HG03095 (cell line): ENCODE results near the gene PVR.
"Not testable (repeated sequence)": the region's sequence is repeated elsewhere in the genome, so short reads cannot be mapped to it uniquely, and the experiment has no call there.

Source experiments
- ATAC-seq: cut with Tn5 transposase; IDR thresholded peaks from one replicate; pipeline ENCODE4 v1.9.1; 2021; ENCODE audit warnings: moderate library complexity; ENCODE audit not compliant: unreplicated experiment

Gene PVR

DNA sequence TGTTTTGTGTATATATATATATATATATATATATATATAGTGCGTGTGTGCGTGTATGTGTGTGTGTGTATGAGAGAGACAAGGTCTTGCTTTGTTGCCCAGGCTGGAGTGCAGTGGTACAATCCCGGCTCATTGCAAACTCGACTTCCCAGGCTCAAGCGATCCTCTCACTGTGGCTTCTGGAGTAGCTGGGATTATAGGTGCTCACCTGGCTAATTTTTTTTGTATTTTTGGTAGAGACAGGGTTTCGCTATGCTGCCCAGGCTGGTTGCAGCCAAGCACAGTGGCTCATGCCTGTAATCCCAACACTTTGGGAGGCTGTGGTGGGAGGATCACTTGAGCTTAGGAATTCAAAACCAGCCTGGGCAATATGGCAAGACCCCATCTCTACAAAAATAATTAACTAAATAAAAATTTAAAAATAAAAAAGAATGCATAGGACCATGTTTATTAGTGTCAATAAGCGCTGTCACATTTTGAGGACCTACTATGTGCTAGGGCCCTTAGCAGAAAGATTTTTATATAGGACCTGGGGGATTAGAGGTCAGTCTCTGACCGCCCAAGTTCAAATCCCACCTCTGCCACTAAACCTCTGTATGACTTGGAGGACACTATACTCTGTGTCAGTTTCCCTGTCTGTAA, 1.8 kb downstream of the PVR start:
- no peak for ATAC-seq

DNA sequence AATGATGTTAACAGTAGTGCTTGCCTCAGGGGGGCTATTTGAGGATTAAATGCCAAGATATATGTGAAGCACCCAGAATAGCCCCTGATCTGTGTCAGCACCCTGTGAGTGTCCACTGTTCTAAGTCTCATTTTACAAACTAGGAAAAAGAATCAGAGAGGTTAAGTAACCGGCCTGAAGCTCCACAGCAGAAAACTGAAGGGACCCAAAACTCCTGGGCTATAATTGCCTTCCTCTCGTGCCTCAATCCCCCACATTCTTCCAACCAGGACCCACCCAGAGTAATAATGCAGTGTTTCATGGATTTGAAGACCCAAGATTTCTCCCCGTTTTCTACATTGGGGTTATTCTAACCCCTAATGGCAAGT, 2.3 kb downstream of the PVR start:
- ATAC-seq: no peak

DNA sequence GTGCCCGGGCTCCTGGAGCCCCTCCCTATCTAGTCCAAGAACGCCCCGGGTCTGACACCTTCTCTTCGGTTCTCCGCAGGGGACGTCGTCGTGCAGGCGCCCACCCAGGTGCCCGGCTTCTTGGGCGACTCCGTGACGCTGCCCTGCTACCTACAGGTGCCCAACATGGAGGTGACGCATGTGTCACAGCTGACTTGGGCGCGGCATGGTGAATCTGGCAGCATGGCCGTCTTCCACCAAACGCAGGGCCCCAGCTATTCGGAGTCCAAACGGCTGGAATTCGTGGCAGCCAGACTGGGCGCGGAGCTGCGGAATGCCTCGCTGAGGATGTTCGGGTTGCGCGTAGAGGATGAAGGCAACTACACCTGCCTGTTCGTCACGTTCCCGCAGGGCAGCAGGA, 3.4 kb downstream of the PVR start:
- ATAC-seq: no peak

- no peak for ATAC-seq
Observed at GRCh38 chr19:44648631-44649251, 5.0 kb downstream of the PVR start.

DNA sequence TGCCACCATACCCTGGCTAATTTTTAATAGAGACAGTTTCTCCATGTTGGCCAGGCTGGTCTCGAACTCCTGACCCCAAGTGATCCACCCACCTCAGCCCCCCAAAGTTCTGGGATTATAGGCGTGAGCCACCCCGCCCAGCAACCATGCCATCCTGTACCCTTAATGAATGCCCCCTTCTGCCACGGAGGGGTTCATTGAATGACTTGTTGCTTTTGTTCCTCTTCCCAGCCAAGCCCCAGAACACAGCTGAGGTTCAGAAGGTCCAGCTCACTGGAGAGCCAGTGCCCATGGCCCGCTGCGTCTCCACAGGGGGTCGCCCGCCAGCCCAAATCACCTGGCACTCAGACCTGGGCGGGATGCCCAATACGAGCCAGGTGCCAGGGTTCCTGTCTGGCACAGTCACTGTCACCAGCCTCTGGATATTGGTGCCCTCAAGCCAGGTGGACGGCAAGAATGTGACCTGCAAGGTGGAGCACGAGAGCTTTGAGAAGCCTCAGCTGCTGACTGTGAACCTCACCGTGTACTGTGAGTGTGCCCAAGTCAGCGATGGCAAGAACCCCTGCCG, 6.0 kb downstream of the PVR start:
- ATAC-seq: no peak

DNA sequence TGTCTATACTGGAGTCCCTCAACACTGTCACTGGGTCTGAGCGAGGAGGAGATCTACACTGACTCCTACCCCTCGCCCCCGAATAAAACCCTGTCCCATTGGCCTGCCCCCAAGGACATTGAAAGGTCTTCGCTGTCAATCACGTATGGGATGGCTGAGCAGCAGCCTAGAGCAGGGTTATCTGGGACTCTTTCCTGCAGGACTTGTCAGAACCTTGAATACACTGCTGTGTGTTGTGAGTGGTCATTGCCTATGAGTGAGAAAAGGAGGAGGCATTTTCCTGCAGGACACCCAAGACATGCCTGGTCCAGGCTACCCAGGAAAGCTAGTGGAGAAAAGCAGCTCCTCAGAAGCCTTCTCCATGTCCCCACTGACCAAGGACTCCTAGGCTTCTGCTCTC, 9.6 kb downstream of the PVR start:
- ATAC-seq: no peak

- no peak for ATAC-seq
Observed at GRCh38 chr19:44653977-44654774, 10.5 kb downstream of the PVR start.

DNA sequence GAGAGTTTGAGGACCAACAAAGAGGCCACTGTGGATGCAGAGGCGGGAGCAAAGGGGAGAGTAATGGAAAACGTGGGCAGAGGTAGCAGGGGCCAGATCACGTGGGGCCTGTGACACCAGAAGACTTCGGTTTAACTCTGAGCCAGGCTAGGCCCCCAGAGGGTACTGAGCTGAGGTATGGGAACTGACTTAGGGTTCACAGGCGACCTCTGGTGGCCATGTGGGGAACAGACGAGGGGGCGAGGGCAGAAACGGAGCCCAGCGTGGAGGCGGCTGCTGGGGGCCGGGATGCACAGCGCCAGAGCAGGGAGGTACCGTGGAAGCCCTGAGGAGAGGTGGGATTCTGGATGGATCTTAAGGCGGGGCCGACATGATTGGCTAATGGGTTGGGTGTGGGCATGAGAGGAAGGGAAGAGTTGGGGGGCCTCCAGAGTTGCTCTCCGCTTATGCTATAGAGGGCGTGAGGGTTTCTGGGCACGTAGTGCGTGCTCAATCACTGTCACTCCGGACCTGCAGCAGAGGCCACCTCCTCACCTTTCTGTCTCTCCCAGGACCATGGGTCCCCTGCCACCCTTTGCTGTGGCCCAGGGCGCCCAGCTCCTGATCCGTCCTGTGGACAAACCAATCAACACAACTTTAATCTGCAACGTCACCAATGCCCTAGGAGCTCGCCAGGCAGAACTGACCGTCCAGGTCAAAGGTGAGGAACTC, 13.7 kb downstream of the PVR start:
- no peak for ATAC-seq

DNA sequence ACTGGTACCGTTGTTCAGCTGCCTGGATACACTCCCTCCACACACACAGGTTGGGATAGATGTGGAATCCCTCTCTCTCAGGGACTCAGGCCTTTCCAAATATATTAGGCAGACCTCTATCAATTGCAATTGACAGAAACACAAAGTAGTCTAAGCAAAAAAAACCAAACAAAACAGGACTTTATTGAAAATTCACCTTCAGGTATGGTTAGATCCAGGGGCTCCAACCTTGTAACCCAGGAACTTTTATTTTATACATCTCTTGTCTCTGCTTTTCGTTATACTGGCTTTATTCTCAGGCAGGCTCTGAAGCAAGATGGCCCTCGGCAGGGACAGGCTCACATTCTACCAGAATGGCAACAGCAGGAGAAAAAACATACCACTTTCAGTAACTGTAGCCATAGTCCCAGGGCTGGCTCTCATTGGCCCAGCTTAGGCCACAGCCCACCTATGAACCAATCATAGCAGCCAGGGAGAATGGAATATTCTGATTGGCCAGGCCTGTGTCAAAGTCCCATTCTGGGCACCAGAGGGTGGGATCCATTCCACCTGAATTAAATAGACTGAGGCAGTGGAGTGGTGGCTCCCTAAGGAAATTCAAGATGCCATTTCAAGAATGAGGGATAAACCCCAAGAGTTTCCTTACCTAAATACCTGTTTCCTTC, 14.5 kb downstream of the PVR start:
- no peak for ATAC-seq

- ATAC-seq: no peak
Observed at GRCh38 chr19:44660081-44660480, 16.4 kb downstream of the PVR start.

DNA sequence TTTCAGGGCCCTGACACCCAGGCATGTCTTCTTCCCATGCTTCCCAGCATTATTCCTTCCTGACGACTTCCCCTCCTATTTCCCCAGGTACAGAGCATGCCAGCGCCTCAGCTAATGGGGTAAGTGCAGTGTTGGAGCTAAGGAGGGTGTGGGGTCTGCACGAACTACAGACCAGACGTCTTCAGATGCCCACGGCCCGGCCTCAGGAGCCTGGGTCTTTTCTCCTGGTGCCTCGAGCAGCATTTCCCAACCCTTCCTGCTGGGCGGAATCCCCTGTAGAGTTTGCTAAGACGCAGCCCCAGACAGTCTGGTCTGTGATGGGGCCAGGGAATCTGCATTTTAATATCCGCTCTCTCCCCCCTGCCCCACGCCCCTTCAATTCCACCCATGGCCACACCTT, 17.5 kb downstream of the PVR start:
- no peak for ATAC-seq

- no peak for ATAC-seq
Observed at GRCh38 chr19:44661904-44662303, 18.2 kb downstream of the PVR start.

DNA sequence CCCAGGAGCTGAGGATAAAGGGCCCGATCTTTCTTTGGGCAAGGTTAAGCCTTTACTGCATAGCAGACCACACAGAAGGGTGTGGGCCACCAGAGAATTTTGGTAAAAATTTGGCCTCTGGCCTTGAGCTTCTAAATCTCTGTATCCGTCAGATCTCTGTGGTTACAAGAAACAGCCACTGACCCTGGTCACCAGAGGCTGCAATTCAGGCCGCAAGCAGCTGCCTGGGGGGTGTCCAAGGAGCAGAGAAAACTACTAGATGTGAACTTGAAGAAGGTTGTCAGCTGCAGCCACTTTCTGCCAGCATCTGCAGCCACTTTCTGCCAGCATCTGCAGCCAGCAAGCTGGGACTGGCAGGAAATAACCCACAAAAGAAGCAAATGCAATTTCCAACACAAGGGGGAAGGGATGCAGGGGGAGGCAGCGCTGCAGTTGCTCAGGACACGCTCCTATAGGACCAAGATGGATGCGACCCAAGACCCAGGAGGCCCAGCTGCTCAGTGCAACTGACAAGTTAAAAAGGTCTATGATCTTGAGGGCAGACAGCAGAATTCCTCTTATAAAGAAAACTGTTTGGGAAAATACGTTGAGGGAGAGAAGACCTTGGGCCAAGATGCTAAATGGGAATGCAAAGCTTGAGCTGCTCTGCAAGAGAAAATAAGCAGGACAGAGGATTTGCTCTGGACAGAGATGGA, 19.1 kb downstream of the PVR start:
- no peak for ATAC-seq

DNA sequence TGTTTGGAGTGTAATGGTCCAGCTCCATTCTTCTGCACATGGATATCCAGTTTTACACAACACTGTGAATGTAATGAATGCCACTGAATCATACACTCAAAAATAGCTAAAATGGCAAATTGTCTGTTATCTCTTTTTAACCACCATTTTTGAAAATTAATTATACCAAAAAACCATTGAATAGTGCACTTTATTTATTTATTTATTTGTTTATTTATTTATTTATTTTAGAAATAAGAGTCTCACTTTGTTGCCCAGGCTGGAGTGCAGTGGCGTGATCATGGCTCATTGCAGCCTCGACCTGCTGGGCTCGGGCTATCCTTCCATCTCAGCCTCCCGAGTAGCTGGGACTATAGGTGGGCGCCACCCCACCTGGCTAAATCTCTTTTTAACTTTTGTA, 20.3 kb downstream of the PVR start:
- ATAC-seq: no peak

DNA sequence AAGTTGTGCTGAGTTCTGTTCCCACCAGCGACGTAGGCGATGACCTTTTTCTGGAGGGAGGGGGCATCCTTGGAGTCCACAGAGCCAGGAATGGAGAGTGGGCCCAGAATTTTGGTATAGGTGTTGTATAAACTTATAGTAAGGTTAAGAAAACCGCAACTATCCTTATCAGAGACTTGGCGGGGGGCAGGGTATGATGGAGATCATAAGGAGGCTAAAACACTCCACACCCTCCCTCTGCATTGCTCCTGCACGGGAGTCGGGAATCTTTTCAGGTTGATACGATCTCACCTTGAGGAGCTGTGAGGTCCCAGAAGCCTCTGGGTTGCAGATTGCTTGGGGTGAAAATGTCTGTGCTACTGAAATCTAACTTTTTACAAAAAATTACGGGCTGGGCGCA, 21.3 kb downstream of the PVR start:
- no peak for ATAC-seq

DNA sequence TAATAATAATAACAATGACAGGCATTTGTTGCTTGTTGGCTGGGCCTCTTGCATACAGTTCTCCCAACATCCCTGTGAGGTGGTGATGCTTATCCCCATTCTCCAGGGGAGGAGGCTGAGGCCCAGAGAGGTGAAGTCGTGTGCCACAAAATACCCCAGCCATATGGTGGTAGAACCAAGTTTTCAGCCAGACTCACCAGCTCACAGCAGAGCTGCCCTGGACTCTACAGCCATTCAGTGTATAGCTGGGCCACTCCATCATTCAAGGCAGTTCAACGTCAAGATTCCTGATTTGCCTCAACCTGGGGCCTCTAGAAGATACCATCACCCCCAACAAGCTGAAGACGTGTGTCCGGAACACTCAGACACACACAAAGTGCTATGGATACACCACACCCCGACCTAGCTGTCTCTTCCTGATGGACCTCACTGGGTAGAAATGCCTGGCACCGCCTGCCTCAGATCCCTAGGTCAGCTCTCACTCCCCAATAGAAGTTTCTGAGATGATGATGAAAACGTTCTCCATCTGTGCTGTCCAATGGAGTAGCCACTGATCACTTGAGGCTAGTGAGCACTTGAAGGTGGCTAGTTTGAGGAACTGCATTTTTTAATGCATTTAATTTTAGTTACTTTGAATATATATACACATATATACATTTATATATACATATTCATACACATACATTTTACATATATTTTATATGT, 23.3 kb downstream of the PVR start:
- ATAC-seq: no peak

DNA sequence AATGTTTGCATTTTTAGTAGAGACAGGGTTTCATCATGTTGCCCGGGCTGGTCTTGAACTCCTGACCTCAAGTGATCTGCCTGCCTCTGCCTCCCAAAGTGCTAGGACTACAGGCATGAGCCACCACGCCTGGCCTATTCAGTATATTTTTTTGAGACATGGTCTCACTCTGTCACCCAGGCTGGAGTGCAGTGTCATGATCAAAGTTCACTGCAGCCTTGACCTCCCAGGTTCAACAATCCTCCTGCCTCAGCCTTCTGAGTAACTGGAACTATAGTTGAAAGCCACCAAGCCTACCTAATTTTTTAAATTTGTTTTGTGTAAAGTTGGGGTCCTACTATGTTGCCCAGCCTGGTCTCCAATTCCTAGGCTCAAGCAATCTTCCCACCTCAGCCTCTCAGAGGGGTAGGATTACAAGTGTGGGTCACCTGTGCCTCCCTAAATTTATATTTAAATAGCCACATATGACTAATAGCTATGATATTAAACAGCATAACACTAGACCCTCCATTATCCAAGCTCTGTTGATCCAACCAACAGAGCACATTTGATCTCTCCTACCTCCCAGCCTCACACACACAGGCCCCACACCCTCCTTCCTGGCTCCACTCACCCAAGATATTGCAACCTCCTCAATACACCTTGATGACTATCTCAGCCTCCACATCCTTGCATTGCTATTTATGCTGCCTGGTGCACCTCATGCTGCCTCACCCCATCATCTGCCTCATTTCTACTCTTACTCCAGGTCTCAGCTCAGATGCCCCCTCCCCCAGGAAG, 25.5 kb downstream of the PVR start:
- ATAC-seq: no peak

DNA sequence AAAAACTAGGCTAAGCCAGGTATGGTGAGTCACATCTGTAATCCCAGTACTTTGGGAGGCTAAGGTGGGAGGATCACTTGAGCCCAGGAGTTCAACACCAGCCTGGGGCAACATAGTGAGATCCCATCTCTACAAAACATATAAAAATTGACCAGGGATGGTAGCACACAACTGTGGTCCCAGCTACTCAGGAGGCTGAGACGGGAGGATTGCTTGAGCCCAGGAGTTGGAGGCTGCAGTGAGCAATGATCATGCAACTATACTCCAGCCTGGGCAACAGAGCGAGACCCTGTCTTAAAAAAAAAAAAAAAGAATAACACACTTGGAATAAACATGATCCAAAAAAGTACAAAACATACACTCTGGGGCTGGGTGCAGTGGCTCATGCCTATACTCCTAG, 26.3 kb downstream of the PVR start:
- ATAC-seq: not testable (repeated sequence)

GRCh38 chr19:44671400-44671799, 27.7 kb downstream of the PVR start, which contains the start of gene CEACAM19:
Gene CEACAM19, plus strand, starts transcription at chr19:44671482. Its CDS starts 450 bp downstream, at chr19:44671932.
- ATAC-seq: no peak
